H9 (cell line): ENCODE data around the gene DCLK2. TPM values are rescaled to one million over a fixed set of nuclear protein-coding genes. Genes with fewer than 3 reads are reported as not detected.

Source experiments
- DNase-seq: peaks from one replicate; pipeline ENCODE4 v3.0.0-alpha.2; 2017
- H2AFZ ChIP-seq: one replicate; pipeline ENCODE4 v1.6.1; 2013; ENCODE audit warnings: mild to moderate bottlenecking, low read length, control low read depth, moderate library complexity
- H2AK5ac ChIP-seq: 2 replicates; pipeline ENCODE4 v1.6.1; 2013; ENCODE audit warnings: low read length, control low read depth, mixed read lengths; ENCODE audit not compliant: insufficient read length
- H2BK120ac ChIP-seq: one replicate; pipeline ENCODE4 v1.6.1; 2013; ENCODE audit warnings: low read depth, mild to moderate bottlenecking, low read length, control low read depth, inconsistent platforms; ENCODE audit not compliant: poor library complexity, severe bottlenecking
- H2BK12ac ChIP-seq: 2 replicates; pipeline ENCODE4 v1.6.1; 2013; ENCODE audit warnings: low read length, control low read depth, mixed read lengths, low read depth; ENCODE audit not compliant: insufficient read length
- H2BK15ac ChIP-seq: 2 replicates; pipeline ENCODE4 v1.6.1; 2013; ENCODE audit warnings: low read depth, low read length, control low read depth
- H2BK20ac ChIP-seq: one replicate; pipeline ENCODE4 v1.6.1; 2013; ENCODE audit warnings: low read depth, mild to moderate bottlenecking, low read length, control low read depth, inconsistent platforms; ENCODE audit not compliant: poor library complexity, severe bottlenecking
- H2BK5ac ChIP-seq: 2 replicates; pipeline ENCODE4 v1.6.1; 2013; ENCODE audit warnings: low read length, control low read depth, mixed read lengths; ENCODE audit not compliant: insufficient read length
- H3K14ac ChIP-seq: 2 replicates; pipeline ENCODE4 v1.6.1; 2013; ENCODE audit warnings: low read length, control low read depth; ENCODE audit not compliant: insufficient read depth
- H3K18ac ChIP-seq: 2 replicates; pipeline ENCODE4 v1.6.1; 2013; ENCODE audit warnings: low read depth, mild to moderate bottlenecking, mixed read lengths, low read length, control low read depth; ENCODE audit not compliant: insufficient read length
- H3K23ac ChIP-seq: 2 replicates; pipeline ENCODE4 v1.6.1; 2013; ENCODE audit warnings: low read length, control low read depth, mixed read lengths, low read depth; ENCODE audit not compliant: insufficient read length
- H3K23me2 ChIP-seq: 2 replicates; pipeline ENCODE4 v1.6.1; 2013; ENCODE audit warnings: low read depth, mild to moderate bottlenecking, mixed read lengths, low read length, control low read depth; ENCODE audit not compliant: insufficient read length, poor library complexity, severe bottlenecking
- H3K27ac ChIP-seq: 2 replicates; pipeline ENCODE4 v1.5.1; 2013; ENCODE audit warnings: low read length, control low read depth, mixed read lengths, low read depth; ENCODE audit not compliant: insufficient read length
- H3K27me3 ChIP-seq: 2 replicates; pipeline ENCODE4 v1.6.1; 2013; ENCODE audit warnings: low read length, control low read depth, inconsistent platforms; ENCODE audit not compliant: insufficient read depth
- H3K4ac ChIP-seq: 2 replicates; pipeline ENCODE4 v1.6.1; 2013; ENCODE audit warnings: low read depth, mild to moderate bottlenecking, control low read depth, inconsistent platforms, low read length, moderate library complexity
- H3K4me1 ChIP-seq: 2 replicates; pipeline ENCODE4 v1.6.1; 2013; ENCODE audit warnings: low read length, control low read depth, inconsistent platforms; ENCODE audit not compliant: insufficient read depth
- H3K4me2 ChIP-seq: 2 replicates; pipeline ENCODE4 v1.6.1; 2013; ENCODE audit warnings: low read length, control low read depth, mixed read lengths; ENCODE audit not compliant: insufficient read length, insufficient read depth
- H3K56ac ChIP-seq: 2 replicates; pipeline ENCODE4 v1.6.1; 2013; ENCODE audit warnings: low read depth, mild to moderate bottlenecking, mixed read lengths, low read length, control low read depth; ENCODE audit not compliant: insufficient read length
- H3K79me1 ChIP-seq: 2 replicates; pipeline ENCODE4 v1.6.1; 2013; ENCODE audit warnings: low read depth, mild to moderate bottlenecking, moderate library complexity, low read length, control low read depth, inconsistent platforms; ENCODE audit not compliant: insufficient read depth, poor library complexity, severe bottlenecking
- H3K79me2 ChIP-seq: 2 replicates; pipeline ENCODE4 v1.6.1; 2013; ENCODE audit warnings: low read length, control low read depth, inconsistent platforms; ENCODE audit not compliant: insufficient read depth
- H3K9ac ChIP-seq: 2 replicates; pipeline ENCODE4 v1.6.1; 2013; ENCODE audit warnings: low read length, control low read depth, mixed read lengths; ENCODE audit not compliant: insufficient read length; ENCODE audit errors: extremely low read depth
- H3K9me3 ChIP-seq: one replicate; pipeline ENCODE4 v1.6.1; 2013; ENCODE audit warnings: low read depth, low read length, inconsistent platforms; ENCODE audit not compliant: control insufficient read depth
- H3T11ph ChIP-seq: one replicate; pipeline ENCODE4 v1.6.1; 2013; ENCODE audit warnings: mild to moderate bottlenecking, low read length, control low read depth, inconsistent platforms
- H4K20me1 ChIP-seq: one replicate; pipeline ENCODE4 v1.6.1; 2013; ENCODE audit not compliant: control insufficient read depth, insufficient read length, insufficient read depth
- H4K5ac ChIP-seq: 2 replicates; pipeline ENCODE4 v1.6.1; 2013; ENCODE audit warnings: low read depth, mild to moderate bottlenecking, mixed read lengths, low read length, control low read depth; ENCODE audit not compliant: insufficient read length
- H4K8ac ChIP-seq: replicated peaks from 2 replicates; pipeline ENCODE4 v1.6.1; 2013; ENCODE audit warnings: low read length, control low read depth, mixed read lengths, low read depth; ENCODE audit not compliant: insufficient read length
- H4K91ac ChIP-seq: 2 replicates; pipeline ENCODE4 v1.6.1; 2013; ENCODE audit warnings: low read depth, mild to moderate bottlenecking, moderate library complexity, mixed read lengths, low read length, control low read depth; ENCODE audit not compliant: insufficient read length
- H3K27ac Mint-ChIP-seq, 3 experiments: 2 replicates in 2 of 3; 3 replicates in 1 of 3; pipeline ENCODE4 v1.8.0; 2020 to 2021; ENCODE audit warnings: mixed read lengths in 3 of 3, mild to moderate bottlenecking in 1 of 3, moderate library complexity in 1 of 3
- H3K27me3 Mint-ChIP-seq: 2 replicates; pipeline ENCODE4 v1.8.0; 2021; ENCODE audit warnings: low read depth, mild to moderate bottlenecking, moderate library complexity, mixed read lengths
- H3K36me3 Mint-ChIP-seq, 3 experiments: 2 replicates in 2 of 3; 3 replicates in 1 of 3; pipeline ENCODE4 v1.8.0; 2020 to 2021; ENCODE audit warnings: low read depth in 3 of 3, mixed read lengths in 3 of 3; ENCODE audit not compliant: insufficient read depth in 1 of 3
- H3K4me1 Mint-ChIP-seq, 2 experiments: 2 replicates each; pipeline ENCODE4 v1.8.0; 2020; ENCODE audit warnings: mixed read lengths in 2 of 2
- H3K4me3 Mint-ChIP-seq, 2 experiments: 2 replicates in 1 of 2; 3 replicates in 1 of 2; pipeline ENCODE4 v1.8.0; 2020 to 2021; ENCODE audit warnings: mild to moderate bottlenecking in 2 of 2, mixed read lengths in 2 of 2, moderate library complexity in 1 of 2
- H3K9me3 Mint-ChIP-seq, 2 experiments: 2 replicates in 1 of 2; 3 replicates in 1 of 2; pipeline ENCODE4 v1.8.0; 2020; ENCODE audit warnings: mild to moderate bottlenecking in 2 of 2, mixed read lengths in 2 of 2, moderate library complexity in 1 of 2
- CTCF ChIP-seq: fragments of 200-600 bp; sonication (generic); conservative IDR thresholded peaks from 3 replicates; pipeline ENCODE4 v1.8.0; 2021; ENCODE audit warnings: antibody characterized with exemption, mild to moderate bottlenecking
- WGBS: extraction: QIAGEN DNeasy Blood & Tissue Kit; methylation state at CpG from one replicate; pipeline ENCODE4 v1.1.7; 2013; ENCODE audit warnings: missing lambda C conversion rate, low lambda C conversion rate, mixed read lengths; ENCODE audit not compliant: insufficient read length; ENCODE audit errors: extremely low coverage; 5-methylcytosine and 5-hydroxymethylcytosine counted together
- total RNA-seq: library from RNA; stranded (reverse); gene quantifications from 2 replicates; pipeline ENCODE4 v1.2.1, GENCODE V29; 2021

DCLK2 gene
- total RNA-seq, 1 experiment from 2014 or later: 0.33 TPM

GRCh38 chr4:150074064-150074463 is 4.2 kb upstream of the DCLK2 start:
- H3K23me2 ChIP-seq: no peaks in the 10 kb centered on the region
- H4K20me1 ChIP-seq: no peaks in the 10 kb centered on the region
- no peaks in the 10 kb centered on the region for H3K79me1 ChIP-seq
- Mint-ChIP-seq H3K9me3 (no peaks in the 10 kb centered on the region; a peak in 1 of 5 replicates), H3K4me3 (no peak overlapping the region), H3K4me1 (peaks cover 2 to 6% of the 10 kb centered on the region in 2 experiments), H3K27me3 (peaks cover 44% of the 10 kb centered on the region), H3K27ac (no peak overlapping the region), H3K36me3 (no peaks in the 10 kb centered on the region)
- no peak overlapping the region for H3K9ac ChIP-seq
- no peak overlapping the region for H2BK5ac ChIP-seq
- H3K4me2 ChIP-seq: no peak overlapping the region
- H3T11ph ChIP-seq: no peak overlapping the region
- H3K18ac ChIP-seq: no peak overlapping the region
- H2BK120ac ChIP-seq: no peak overlapping the region
- H4K8ac ChIP-seq: no peak overlapping the region
- no peak overlapping the region for H3K27ac ChIP-seq
- H3K56ac ChIP-seq: no peak overlapping the region
- H3K23ac ChIP-seq: no peak overlapping the region
- no peak overlapping the region for H2BK20ac ChIP-seq
- no CpG with 5 or more reads among the region's 2 CpGs for WGBS
- no peaks in the 10 kb centered on the region for H3K4me1 ChIP-seq
- H4K5ac ChIP-seq: no peak overlapping the region
- no peak for TF ChIP-seq CTCF
- no peak overlapping the region for H3K14ac ChIP-seq
- no peaks in the 10 kb centered on the region; the same call in 1 of the 2 replicates for H3K27me3 ChIP-seq
- H3K9me3 ChIP-seq: no peaks in the 10 kb centered on the region
- H2BK15ac ChIP-seq: no peak overlapping the region
- no peaks in the 10 kb centered on the region for H3K79me2 ChIP-seq
- no peak for DNase-seq
- H2AK5ac ChIP-seq: no peak overlapping the region
- no peak overlapping the region for H2AFZ ChIP-seq
- no peak overlapping the region for H2BK12ac ChIP-seq
- no peak overlapping the region for H3K4ac ChIP-seq
- H4K91ac ChIP-seq: no peak overlapping the region
